ENCODE measurements around the gene FRYL. TPM values are rescaled to one million over a fixed set of nuclear protein-coding genes. Genes with fewer than 3 reads are reported as not detected.

FRYL gene
- total and polyA plus RNA-seq, 2 experiments from 2014 or later: 15.7 to 82.3 TPM

- H3K9me2 ChIP-seq (replicated peaks; ENCODE audit: insufficient read depth): no peaks in the 10 kb centered on the region
- no peak for TF ChIP-seq EZH2phosphoT487 (IDR thresholded peaks at IDR 0.05; ENCODE audit: low read depth, severe bottlenecking, unreplicated experiment)
- TF ChIP-seq CTCF (IDR thresholded peaks at IDR 0.05; ENCODE audit: poor library complexity): no peak
- no peak for TF ChIP-seq EZH2 (IDR thresholded peaks at IDR 0.05; ENCODE audit: borderline replicate concordance)
- no peak overlapping the region for H3K4me3 ChIP-seq
- H4K20me1 ChIP-seq (ENCODE audit: insufficient read depth, poor library complexity, severe bottlenecking): no peaks in the 10 kb centered on the region
- H3K9me3 ChIP-seq (ENCODE audit: low read depth): no peaks in the 10 kb centered on the region
- H3K36me3 ChIP-seq (replicated peaks; ENCODE audit: insufficient read depth, low read depth): no peaks in the 10 kb centered on the region
- H3K4me2 ChIP-seq: no peak overlapping the region
- no peak overlapping the region for H2AFZ ChIP-seq
- peaks cover 34% of the 10 kb centered on the region for H3K79me2 ChIP-seq
- peak overlapping the region; percentile 45 for H3K27ac ChIP-seq
- H3K4me1 ChIP-seq (ENCODE audit: insufficient read depth): peaks cover 12% of the 10 kb centered on the region
- DNase-seq (ENCODE audit: low spot score): no peak
- no peaks in the 10 kb centered on the region for H3K27me3 ChIP-seq
- 90% methylated on average over 4 of the region's 4 CpGs for WGBS (ENCODE audit: low lambda C conversion rate, missing lambda C conversion rate)
Observed at GRCh38 chr4:48665555-48666186, 114.4 kb downstream of the FRYL start.

- H4K20me1 ChIP-seq (ENCODE audit: insufficient read depth, poor library complexity, severe bottlenecking): no peaks in the 10 kb centered on the region
- H3K27me3 ChIP-seq: no peaks in the 10 kb centered on the region
- H3K27ac ChIP-seq: peak overlapping the region; percentile 46
Observed at GRCh38 chr4:48664938-48665337, 115.1 kb downstream of the FRYL start.

GRCh38 chr4:48661391-48661790, 118.7 kb downstream of the FRYL start:
- no peaks in the 10 kb centered on the region for H3K9me3 ChIP-seq (ENCODE audit: low read depth)
- DNase-seq (ENCODE audit: low spot score): no peak
- no peak overlapping the region for H3K27ac ChIP-seq
- no peaks in the 10 kb centered on the region for H3K27me3 ChIP-seq
- 94% methylated on average over 1 of the region's 1 CpG for WGBS (ENCODE audit: low lambda C conversion rate, missing lambda C conversion rate)
- no peak overlapping the region for H2AFZ ChIP-seq
- peaks cover 12% of the 10 kb centered on the region for H3K4me1 ChIP-seq (ENCODE audit: insufficient read depth)
- H3K79me2 ChIP-seq: peaks cover 43% of the 10 kb centered on the region
- no peak overlapping the region for H3K4me3 ChIP-seq
- TF ChIP-seq CTCF (IDR thresholded peaks at IDR 0.05; ENCODE audit: poor library complexity): no peak
- no peak for TF ChIP-seq EZH2phosphoT487 (IDR thresholded peaks at IDR 0.05; ENCODE audit: low read depth, severe bottlenecking, unreplicated experiment)
- no peak for TF ChIP-seq EZH2 (IDR thresholded peaks at IDR 0.05; ENCODE audit: borderline replicate concordance)
- no peaks in the 10 kb centered on the region for H4K20me1 ChIP-seq (ENCODE audit: insufficient read depth, poor library complexity, severe bottlenecking)
- no peaks in the 10 kb centered on the region for H3K9me2 ChIP-seq (replicated peaks; ENCODE audit: insufficient read depth)
- H3K4me2 ChIP-seq: no peak overlapping the region
- H3K36me3 ChIP-seq (replicated peaks; ENCODE audit: insufficient read depth, low read depth): no peaks in the 10 kb centered on the region

More at GRCh38 chr4:48664938-48665337, 115.1 kb downstream of the FRYL start:
- TF ChIP-seq CTCF (IDR thresholded peaks at IDR 0.05; ENCODE audit: poor library complexity) (no peak), EZH2 (IDR thresholded peaks at IDR 0.05; ENCODE audit: borderline replicate concordance) (no peak), EZH2phosphoT487 (IDR thresholded peaks at IDR 0.05; ENCODE audit: low read depth, severe bottlenecking, unreplicated experiment) (no peak)
- Histone ChIP-seq H3K9me2 (replicated peaks; ENCODE audit: insufficient read depth) (no peaks in the 10 kb centered on the region), H3K79me2 (peaks cover 34% of the 10 kb centered on the region), H3K36me3 (replicated peaks; ENCODE audit: insufficient read depth, low read depth) (no peaks in the 10 kb centered on the region), H3K4me2 (peak overlapping the region; percentile 37), H3K4me1 (ENCODE audit: insufficient read depth) (peaks cover 12% of the 10 kb centered on the region), H3K4me3 (no peak overlapping the region), H2AFZ (no peak overlapping the region), H3K9me3 (ENCODE audit: low read depth) (no peaks in the 10 kb centered on the region)
- DNase-seq (ENCODE audit: low spot score): no peak

Data from hepatocyte (in vitro differentiated cells).